Pancreas (tissue), 10 donors: ENCODE data around the gene NLRP13. TPM values are rescaled to one million over a fixed set of nuclear protein-coding genes. Genes with fewer than 3 reads are reported as not detected.

Experiments used
- ATAC-seq, 4 donors: fragments of 200-7000 bp; cut with Tn5 transposase; one replicate each; pipeline versions ENCODE4 v1.8.0 to v1.9.1; 2020; ENCODE audit warnings: mild to moderate bottlenecking in 4 of 4, moderate library complexity in 4 of 4
- DNase-seq, 6 donors: peaks; one replicate each; pipeline ENCODE4 v3.0.0-alpha.2; 2020
- FAIRE-seq: peaks from 2 replicates; lab custom pipeline; 2012; peaks lifted over from hg19 to GRCh38; lab: Jason Lieb, UNC
- H3K27ac ChIP-seq, 4 donors: fragments of 200-600 bp; sonication (generic); 1 replicate in 3 of 4; 2 replicates in 1 of 4; pipeline versions ENCODE4 v1.5.0 to v1.8.0; 2020
- H3K27me3 ChIP-seq, 4 donors: fragments of 200-600 bp; one replicate each; pipeline ENCODE4 v1.8.0; 2021
- H3K36me3 ChIP-seq, 3 donors: fragments of 200-600 bp; sonication (generic) in 1 of 3; one replicate each; pipeline versions ENCODE4 v1.5.0 to v1.8.0; 2020 to 2021
- H3K4me1 ChIP-seq, 3 donors: fragments of 200-600 bp; one replicate each; pipeline ENCODE4 v1.8.0; 2021
- H3K4me3 ChIP-seq, 4 donors: fragments of 200-600 bp; sonication (generic) in 2 of 4; one replicate each; pipeline versions ENCODE4 v1.5.0 to v1.8.0; 2020 to 2021
- H3K9me3 ChIP-seq, 4 donors: fragments of 200-600 bp; one replicate each; pipeline ENCODE4 v1.8.0; 2021
- WGBS, 2 donors: extraction: QIAGEN DNeasy Blood & Tissue Kit; methylation state at CpG; one replicate each; pipeline ENCODE4 v1.1.7; 2013; 5-methylcytosine and 5-hydroxymethylcytosine counted together
- intact Hi-C, 3 donors: fragments of 100-400 bp; cut with DNase I; formaldehyde crosslinking; loops; one replicate each; pipeline versions ENCODE4 v1.11.1 to v1.14.2; 2022
- polyA plus RNA-seq, 2 donors: library from polyadenylated mRNA; stranded (reverse); fragments of 200-250 nt; gene quantifications; one replicate each; pipeline ENCODE4 v1.2.3, GENCODE V29; 2013
- total RNA-seq, 6 donors: library from RNA; stranded (reverse); fragmentation: NEBNext Ultra II Directional in 4 of 6; extraction: Animal tissue kit (Norgen Biotek cat#: 25700) in 4 of 6; gene quantifications; one replicate each; pipeline versions ENCODE4 v1.2.1 to v1.2.4, GENCODE V29; 2021 to 2023
- TF ChIP-seq, protein P1 (sequence below), 4 donors: fragments of 200-600 bp; sonication (generic) in 3 of 4; IDR thresholded peaks; one replicate each; pipeline versions ENCODE4 v1.5.0 to v1.8.0; 2021; ENCODE audit warnings: antibody characterized with exemption in 4 of 4
- donor health status: healthy with polysubstance abuse.
- donor health status: DM: no; HTN: no; CAD: no; lungs with moderate emphysema.
- donor health status: DM: no; HTN: no; CAD: no.
- donor health status: control.
- donor health status: control.
- donor health status: Bipolar disorder and iron deficiency.
- donor health status: DM: yes; HTN: yes; CAD: no.
- donor health status: DM: no; HTN: no; CAD: no.
- donor health status: DM: no; HTN: no; CAD: no.
- donor health status: DM: yes; HTN: yes; CAD: no.

The NLRP13 gene
- total and polyA plus RNA-seq, 8 donors: 0.02 TPM; not detected in 7

DNA sequence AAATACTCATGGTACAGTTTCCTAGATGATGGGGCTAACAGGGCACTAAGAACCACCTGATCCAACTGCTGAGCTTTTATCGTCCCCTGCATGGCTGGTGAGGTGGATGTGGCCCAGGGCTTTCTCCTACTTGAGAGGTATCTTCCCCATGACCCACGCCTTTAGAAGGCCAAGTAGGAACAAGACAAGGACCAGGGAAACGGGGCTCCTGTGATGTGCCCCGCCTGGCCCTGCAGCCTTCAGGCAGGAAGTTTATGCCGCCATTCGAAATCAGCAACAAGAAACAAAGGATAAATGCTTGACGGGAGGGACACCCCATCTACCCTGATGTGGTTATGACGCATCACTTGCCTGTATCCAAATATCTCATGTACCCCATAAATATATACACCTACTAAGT lies 4.1 kb downstream of the NLRP13 start:
- ATAC-seq (no peak), FAIRE-seq (no peak), DNase-seq (no peak)
- intact Hi-C loops: no loop called here
- no peaks in the 10 kb centered on the region for H3K27me3 ChIP-seq
- H3K4me1 ChIP-seq: no peaks in the 10 kb centered on the region
- H3K9me3 ChIP-seq: no peaks in the 10 kb centered on the region
- H3K4me3 ChIP-seq: no peak overlapping the region
- 54 to 67% methylated on average over 8 of the region's 8 CpGs for WGBS, 2 donors
- H3K36me3 ChIP-seq: no peaks in the 10 kb centered on the region
- TF ChIP-seq, protein P1, sequence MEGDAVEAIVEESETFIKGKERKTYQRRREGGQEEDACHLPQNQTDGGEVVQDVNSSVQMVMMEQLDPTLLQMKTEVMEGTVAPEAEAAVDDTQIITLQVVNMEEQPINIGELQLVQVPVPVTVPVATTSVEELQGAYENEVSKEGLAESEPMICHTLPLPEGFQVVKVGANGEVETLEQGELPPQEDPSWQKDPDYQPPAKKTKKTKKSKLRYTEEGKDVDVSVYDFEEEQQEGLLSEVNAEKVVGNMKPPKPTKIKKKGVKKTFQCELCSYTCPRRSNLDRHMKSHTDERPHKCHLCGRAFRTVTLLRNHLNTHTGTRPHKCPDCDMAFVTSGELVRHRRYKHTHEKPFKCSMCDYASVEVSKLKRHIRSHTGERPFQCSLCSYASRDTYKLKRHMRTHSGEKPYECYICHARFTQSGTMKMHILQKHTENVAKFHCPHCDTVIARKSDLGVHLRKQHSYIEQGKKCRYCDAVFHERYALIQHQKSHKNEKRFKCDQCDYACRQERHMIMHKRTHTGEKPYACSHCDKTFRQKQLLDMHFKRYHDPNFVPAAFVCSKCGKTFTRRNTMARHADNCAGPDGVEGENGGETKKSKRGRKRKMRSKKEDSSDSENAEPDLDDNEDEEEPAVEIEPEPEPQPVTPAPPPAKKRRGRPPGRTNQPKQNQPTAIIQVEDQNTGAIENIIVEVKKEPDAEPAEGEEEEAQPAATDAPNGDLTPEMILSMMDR (IDR thresholded peaks at IDR 0.05): no peak
- no peak overlapping the region for H3K27ac ChIP-seq

DNA sequence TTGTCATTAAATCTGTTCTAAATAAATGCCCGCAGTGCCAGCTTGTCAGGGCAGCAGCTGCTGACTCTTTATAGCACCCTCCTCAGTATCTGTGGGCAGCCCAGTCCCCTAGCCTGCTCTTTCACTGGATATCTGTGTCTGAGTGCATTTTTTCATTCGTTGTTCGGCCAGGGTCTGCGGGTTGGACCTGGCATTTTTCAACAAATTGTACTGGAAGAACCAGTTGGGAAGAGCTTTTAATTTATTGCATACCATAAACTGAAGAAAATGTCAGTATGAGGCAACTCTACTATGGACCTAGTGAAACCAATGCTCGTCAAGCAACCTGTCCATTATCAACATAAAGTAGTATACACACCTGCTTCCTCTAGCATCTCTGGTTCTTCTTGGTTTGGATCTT lies 8.6 kb downstream of the NLRP13 start:
- H3K9me3 ChIP-seq: no peaks in the 10 kb centered on the region
- WGBS, 2 donors: 42 to 59% methylated on average over 5 of the region's 5 CpGs

DNA sequence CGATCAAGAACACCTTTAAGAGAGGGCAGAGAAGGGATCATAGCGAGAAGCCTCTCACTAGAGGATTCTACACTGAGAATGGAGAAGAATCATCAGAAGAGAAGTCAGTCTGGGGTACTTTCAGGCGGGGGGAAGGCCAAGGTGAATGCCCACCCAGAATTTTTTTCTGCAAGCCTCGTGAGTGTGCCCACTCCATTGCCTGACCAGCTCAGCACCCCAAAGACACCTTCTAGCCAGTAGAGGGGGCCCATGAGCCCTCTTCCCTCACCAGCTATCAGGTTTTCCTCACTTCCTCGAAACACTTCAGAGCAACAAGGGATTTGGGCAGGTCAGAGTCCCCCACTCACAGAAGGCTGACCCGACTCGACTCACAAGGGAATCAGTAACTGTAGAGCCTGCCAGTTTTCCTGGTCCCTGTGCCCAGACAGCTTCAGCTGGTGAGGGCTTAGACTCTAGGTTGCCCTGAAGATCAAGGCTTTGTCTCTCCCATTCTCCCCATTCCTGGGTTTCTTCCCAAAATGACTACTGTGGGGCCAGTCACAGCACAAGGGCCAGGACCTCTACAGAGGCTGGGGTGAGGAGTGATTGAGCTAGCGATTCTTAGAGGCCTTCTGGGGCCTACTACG lies 18.4 kb downstream of the NLRP13 start:
- WGBS, 2 donors: 39 to 45% methylated on average over 9 of the region's 9 CpGs
- TF ChIP-seq, protein P1 (IDR thresholded peaks at IDR 0.05): no peak
- H3K9me3 ChIP-seq: no peaks in the 10 kb centered on the region
- no peak overlapping the region for H3K4me3 ChIP-seq
- intact Hi-C loops: no loop called here
- H3K27me3 ChIP-seq: peaks cover 0 to 5% (median 1%) of the 10 kb centered on the region in 4 donors
- H3K27ac ChIP-seq: no peak overlapping the region
- H3K36me3 ChIP-seq: no peaks in the 10 kb centered on the region
- H3K4me1 ChIP-seq: no peaks in the 10 kb centered on the region
- DNase-seq: no peak
- ATAC-seq: no peak
- no peak for FAIRE-seq

More for the DNA sequence above, 8.6 kb downstream of the NLRP13 start:
- H3K27ac ChIP-seq: no peak overlapping the region
- no peaks in the 10 kb centered on the region for H3K4me1 ChIP-seq
- no peak overlapping the region for H3K4me3 ChIP-seq
- ATAC-seq (no peak), FAIRE-seq (no peak), DNase-seq (no peak)
- intact Hi-C loops: no loop called here
- TF ChIP-seq, protein P1 (IDR thresholded peaks at IDR 0.05): no peak
- no peaks in the 10 kb centered on the region for H3K36me3 ChIP-seq
- H3K27me3 ChIP-seq: no peaks in the 10 kb centered on the region

DNA sequence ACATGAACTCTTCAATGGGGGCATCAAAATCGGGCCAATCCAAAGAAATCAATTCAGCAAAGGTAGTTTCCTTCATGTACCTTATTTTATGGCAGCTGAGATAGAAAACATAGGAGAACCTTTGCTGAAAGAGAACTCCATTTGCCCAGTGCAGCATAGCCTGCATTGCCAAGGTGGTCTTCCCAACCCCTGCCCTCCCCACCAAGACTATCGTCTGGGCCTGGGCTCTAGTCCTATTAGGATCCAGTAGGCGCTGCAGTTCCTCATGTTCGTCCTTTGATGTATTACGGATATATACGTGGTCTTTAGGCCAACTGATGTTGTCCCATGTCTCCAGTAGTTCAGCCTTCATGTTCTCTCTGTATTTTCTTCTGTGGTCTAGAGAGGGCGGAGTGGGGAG lies 19.2 kb downstream of the NLRP13 start:
- Histone ChIP-seq H3K9me3 (no peaks in the 10 kb centered on the region), H3K27ac (no peak overlapping the region), H3K36me3 (no peaks in the 10 kb centered on the region), H3K27me3 (peaks cover 0 to 5% (median 1%) of the 10 kb centered on the region in 4 donors), H3K4me3 (no peak overlapping the region), H3K4me1 (no peaks in the 10 kb centered on the region)
- intact Hi-C loops: no loop called here
- no peak for DNase-seq
- 69 to 78% methylated on average over 7 of the region's 7 CpGs for WGBS, 2 donors
- TF ChIP-seq, protein P1 (IDR thresholded peaks at IDR 0.05): no peak
- no peak for ATAC-seq
- FAIRE-seq: no peak

DNA sequence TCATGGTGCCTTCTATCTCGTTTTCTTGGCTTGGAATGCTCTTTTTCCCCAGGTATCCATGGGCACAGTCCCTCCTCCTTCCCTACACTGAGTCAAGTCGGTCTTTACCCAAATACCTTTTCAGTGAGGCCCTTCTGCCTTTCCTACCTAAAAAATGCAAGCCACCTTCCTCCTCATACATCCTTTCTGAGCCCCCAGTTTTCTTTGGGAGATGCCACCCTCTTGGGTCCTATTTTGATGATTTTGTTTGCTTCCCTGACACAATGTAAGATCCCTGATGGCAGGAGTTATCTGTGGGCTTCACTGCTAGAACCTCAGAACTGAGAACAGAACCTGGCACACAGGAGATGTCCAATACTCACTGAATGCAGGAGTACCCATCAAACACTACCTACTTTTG lies 22.3 kb downstream of the NLRP13 start:
- Histone ChIP-seq H3K36me3 (no peaks in the 10 kb centered on the region), H3K27ac (no peak overlapping the region), H3K4me1 (no peaks in the 10 kb centered on the region), H3K27me3 (peaks cover 0 to 5% (median 0%) of the 10 kb centered on the region in 4 donors), H3K4me3 (no peak overlapping the region), H3K9me3 (no peaks in the 10 kb centered on the region)
- TF ChIP-seq, protein P1 (IDR thresholded peaks at IDR 0.05): no peak
- FAIRE-seq: no peak
- 21 to 27% methylated on average over 2 of the region's 2 CpGs for WGBS, 2 donors
- intact Hi-C loops: no loop called here
- no peak for ATAC-seq
- DNase-seq: no peak
